UCSD-AML1 (cell line): ENCODE data around the gene ATOSB.

Source experiments
- DNase-seq: peaks from one replicate; lab custom pipeline; 2025; ENCODE audit not compliant: unreplicated experiment; lab: John Stamatoyannopoulos, UW

ATOSB gene

DNA sequence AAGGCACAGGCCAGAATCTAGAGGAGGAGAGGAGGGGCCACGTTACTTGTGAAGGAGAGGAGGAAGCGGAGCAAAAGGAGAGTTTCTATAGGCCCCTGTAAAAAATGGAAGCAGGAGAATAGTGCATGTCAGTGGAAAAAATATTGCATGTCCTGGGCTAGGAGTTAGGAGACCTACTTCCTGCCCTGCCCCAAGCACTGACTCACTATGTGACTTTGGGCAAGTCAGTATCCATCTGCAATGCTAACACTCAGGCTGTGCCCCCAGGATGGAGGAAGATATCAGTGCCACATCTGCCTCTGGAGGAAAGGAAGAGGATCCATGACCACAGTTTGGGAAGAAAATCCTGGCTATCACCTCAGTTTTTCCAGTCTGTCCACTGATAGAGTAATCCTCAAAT, 26.2 kb downstream of the ATOSB start:
- DNase-seq: no peak

DNA sequence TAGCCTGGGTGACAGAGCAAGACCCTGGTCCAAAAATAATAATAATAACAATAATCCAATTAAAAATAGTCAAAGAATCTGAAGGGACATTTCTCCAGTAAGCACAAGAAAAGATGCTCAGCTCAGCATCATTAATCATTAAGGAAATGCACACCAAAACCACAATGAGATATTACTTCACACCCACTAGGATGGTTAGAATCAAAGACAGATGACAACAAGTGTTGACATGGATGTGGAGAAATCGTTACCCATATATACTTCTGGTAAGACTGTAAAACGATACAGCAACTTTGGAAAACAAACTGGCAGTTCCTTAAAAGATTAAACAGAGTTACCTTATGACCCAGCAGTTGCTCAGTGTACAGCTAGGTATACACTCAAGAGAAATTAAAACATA, 30.6 kb downstream of the ATOSB start:
- DNase-seq: no peak

DNA sequence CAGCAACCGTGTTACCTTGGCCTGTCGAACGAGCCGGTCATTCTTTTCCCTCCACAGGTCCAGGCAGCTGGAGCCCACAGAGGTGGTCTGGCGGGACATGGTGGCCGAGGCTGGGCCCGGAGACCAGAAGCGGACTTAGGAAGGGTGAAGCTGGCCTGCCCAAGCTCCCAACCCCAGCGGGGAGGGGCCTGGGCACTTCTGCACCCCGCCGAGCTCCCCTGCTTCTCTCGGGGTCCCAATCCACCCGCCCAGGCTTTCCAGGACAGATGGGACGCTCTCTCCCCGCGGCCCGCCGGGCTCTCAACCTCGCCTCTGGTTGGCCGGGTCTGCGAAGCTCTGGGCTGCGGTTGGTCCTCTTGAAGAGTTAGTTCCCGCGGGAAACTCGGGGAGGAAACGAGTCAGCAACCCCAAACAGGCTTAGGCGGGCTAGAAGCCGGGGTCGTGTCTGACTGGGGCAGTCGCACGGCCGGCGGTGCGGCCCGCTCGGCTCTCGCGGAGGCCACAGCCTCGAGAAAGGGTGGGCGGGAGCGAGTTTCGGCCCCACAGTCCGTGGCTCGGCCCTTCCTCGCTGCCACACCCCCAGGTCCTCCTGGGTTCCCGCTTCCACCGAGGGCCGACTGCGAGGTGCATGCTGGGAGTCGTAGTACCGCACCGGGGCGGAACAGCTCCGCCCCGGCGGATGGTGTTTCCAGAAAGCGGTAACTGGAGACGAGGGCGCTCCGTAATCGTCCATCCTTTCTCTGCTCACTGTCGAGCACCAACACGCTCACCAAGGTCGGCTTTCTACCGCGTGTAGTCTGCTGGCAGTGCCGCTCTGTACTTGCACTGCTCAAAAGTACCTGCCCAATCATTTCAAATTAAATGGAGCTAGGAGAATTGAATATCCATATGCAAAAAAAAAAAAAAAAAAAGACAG, 36.0 kb downstream of the ATOSB start, which contains the start of gene FANCG:
Gene FANCG, minus strand, starts transcription at position 517 of the 916 bp plus-strand sequence. Its CDS starts 418 bp downstream, at position 99.
- DNase-seq: peak; percentile 91

DNA sequence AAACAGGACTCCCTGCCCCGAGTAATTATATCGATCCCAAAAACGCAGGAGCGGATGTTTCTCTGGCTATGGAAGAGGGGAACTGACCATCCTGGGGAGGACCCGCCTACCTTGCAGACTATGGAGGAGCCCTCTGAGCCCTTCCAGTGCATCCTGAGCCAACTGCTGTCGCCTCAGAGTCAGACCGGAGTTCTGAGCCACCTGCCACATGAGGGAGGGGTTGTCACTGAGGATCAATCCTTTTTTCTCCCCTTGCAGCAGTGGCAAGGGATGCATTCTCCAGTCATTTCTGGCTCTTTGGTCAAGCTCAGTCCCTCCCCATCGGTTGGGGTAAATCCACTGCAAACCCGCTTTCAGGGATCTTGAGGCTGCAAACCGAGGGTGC, 36.6 kb downstream of the ATOSB start:
- DNase-seq: no peak

DNA sequence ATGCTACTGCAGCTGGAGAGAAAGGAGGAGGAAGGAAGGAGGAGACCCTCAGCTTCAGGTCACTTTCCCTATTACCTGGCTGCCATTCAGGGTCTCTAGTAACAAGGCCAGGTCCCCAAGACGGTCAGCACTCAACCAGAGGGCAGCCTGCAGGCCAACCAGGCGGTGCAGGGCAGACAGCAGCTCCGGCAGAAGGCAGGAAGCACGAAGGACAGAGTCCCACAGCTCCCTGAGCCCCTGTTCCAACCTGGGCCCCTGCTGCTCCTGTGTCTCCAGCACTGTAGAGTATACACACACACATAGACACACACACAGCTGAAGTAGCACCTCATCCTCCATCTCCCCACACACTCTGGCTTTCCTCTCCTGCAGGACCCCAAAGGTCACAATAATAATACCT, 37.6 kb downstream of the ATOSB start:
- DNase-seq: no peak

DNA sequence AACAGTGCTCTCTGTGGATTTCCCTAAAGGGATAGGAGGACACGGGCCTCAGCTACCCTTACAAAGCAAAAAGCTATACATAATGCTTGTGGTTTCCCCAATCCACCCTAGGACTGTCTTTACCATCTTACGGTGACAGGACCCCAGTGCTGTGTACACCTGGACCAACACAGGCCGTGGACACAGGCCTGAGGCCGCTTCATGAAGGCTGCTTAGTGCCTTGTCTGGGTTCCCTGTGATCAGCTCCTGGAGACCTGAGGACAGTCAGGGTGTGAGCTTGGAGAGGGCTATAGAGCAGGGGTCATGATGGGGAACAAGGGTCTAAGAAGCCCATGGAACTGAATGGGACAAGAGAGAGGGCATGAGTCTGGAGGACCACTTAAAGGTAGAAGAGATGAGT, 38.8 kb downstream of the ATOSB start:
- no peak for DNase-seq

DNA sequence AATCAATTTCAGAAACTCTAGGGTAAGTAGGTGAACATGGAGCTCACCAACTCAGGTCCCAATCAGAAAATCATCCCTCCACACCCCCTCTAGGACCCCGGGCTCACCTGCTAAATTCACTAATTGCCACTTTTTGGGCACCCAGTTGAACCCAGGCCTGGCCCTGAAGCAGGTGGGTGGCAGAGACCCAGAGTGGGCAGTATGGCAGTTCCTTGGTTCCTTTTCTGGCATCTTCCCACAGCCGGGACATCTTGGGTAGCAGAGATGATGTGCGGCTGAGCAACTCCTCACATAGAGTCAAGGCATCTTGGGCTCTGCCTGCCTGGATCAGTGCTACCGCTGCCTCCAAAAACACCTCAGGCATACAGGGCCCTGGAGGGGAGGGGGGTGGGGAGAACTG, 40.3 kb downstream of the ATOSB start:
- DNase-seq: no peak

DNA sequence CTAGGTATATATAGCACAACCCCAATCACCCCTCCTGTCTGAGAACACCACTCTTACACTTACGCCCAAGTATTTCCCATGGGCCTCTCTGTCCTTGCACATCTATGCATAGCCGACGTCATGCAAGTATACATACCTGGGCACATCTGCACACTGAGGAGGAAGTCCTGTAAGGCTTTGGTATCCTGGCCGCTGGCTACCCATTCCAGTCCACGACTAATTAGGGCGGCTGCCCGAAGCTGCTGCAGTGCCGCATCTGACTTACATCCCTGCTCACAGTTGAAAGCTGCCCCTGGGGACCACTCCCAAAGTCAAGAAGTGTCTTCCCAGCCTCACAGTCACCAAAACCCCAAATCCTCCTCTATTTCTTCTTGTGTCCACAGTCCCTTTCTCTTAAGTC, 40.9 kb downstream of the ATOSB start:
- no peak for DNase-seq

DNA sequence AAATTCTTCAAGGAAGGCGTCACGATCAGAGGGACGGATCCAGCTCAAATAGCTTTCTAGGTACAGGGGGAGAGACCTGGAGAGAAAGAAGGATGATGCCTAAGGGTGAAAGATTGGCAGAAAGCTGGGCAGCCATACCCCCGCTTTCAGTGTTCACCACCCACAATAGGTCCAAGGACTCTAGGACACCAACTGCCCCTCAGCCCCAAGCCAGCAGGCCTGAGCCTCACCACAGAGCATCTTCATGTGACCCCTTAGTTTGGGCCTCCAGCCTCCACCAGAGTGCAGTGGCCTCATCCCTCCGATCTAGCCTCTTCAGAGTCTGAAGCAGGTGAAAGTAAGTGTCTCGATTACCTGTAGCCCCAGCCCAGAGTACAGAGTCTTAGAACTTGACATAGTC, 41.5 kb downstream of the ATOSB start:
- DNase-seq: no peak

DNA sequence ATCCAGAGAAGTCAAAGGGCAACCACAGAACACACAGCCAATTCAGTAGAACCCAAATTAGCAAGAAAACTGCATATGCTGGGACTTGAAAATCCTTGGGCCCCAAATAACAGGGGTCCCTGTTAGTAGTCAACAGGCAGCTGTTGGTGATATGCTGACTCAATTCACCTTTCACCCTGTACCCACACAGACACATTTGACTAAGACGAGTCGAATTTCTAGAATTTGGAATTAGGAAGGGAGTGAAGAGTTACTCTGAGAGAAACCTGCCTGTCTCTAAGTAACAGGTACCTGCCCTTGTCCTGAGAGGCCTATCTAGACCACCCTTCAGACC, 42.4 kb downstream of the ATOSB start:
- DNase-seq: no peak

DNA sequence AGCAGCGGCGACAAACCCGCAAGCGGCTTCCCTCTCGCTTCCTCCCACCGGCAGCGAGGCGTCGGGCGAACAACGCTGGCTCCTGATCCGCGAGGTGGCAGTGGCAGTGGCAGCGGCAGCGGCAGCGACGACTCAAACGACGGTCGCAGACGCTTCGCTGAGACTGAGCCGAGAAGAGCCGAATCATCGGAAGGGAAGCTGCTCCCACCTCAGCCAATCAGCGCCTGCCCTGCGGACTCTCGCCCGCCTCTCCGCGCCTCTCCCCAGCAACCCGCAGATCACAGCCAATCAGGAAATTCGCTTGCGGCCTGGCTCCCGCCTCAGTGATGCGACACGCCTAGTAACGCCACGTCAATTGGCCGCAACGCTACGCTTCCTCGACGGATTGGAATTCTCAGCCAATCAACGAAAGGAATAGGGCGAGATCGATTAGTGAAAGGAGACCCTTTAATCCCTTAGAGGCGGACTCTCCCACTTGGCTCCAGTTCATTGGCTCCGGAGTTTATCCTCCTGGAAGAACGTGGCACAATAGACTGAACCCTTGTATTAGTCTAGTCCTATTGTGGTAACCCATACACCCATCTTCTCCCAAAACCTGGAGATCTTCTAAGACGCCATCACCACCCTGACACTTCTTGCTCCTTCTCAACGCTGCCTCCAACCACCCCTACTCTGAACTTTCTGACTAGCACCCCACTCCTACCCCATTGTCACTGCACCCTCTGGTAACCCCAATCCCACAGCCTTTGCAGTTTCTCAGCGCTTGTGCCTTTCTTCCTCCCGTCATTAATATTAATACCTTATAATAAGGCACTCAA, 43.0 kb downstream of the ATOSB start, which contains the start of gene VCP:
Gene VCP, minus strand, starts transcription at position 165 of the 818 bp plus-strand sequence. CDS start 272 bp downstream, outside the sequence.
- DNase-seq: peak; percentile 98

DNA sequence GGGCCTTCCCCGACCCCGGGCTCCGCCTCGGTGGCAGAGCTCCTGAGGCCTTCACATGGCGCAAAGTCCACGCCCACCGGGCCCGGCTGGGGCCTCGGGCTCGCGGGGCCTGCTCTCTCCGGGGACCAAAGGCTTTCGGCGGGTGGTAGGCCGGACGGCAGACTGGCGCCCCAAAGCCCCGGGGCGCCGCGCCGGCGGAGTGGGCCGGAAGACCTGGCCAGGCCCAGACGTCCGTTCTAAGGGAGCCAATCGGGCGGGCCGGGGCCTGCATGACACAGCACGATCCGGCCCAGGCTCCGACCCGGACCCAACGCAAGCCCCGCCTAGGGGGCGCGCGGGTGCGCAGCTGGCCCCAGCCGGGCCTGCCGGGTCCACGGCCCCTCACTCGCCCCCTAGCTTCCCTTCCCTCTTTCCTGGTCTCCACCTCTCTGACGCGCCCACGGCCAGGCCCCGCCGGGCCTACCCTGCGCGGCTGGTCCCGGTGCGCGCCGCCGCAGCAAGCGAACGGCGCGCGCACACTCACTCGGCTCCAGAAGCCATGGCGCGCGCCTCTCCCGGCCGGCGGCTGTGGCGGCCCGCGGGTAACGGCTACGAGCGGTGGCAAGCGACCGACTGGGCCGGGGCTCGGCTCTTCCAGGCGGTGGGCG, 43.7 kb downstream of the ATOSB start:
- DNase-seq: peak; percentile 91

DNA sequence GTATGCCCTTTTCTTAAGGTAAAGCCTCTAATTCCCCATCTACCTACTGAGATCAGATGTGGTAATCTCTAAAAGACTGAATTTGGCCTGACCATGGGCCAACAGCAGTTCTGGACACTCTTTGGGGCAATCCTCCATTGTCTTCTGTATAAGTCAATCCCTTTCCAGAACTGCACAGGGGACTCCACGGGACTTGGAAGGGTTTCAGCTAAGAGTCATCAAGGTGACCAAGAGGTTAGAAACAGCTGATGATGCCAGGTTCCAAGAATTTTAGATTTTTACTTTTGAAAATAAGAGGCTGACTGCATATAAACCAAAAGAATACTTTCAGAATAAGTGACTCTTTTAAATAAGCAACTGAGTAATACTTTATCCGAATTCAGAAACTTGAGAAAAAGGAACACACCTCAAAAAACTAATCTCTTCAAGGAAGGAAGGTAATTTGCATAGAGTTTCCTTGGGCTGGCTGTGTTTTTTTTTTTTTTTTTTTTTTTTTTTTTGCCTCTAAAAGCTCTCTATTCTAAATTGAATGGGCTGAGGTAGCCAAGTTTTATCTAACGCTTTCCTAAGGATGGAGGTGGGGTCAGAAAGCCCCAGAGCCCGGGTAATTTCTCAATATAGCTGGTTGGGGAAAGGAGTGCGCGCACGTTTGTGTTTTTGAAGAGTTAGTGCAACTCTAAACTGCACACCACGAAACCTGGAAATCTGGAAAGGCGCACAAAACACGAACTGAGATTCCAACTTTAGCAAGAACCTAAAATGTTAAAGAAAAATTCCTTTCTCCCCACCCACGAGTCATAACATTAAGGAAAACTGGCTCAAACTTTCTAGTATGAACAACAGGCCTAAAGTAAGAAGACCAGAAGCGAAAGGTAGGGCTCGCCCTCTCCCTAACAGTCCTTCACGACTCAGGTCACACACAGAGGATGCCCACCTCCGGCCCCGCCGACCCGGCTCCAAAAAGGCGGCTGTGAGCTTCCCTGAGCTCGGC, 44.5 kb downstream of the ATOSB start:
- no peak for DNase-seq

DNA sequence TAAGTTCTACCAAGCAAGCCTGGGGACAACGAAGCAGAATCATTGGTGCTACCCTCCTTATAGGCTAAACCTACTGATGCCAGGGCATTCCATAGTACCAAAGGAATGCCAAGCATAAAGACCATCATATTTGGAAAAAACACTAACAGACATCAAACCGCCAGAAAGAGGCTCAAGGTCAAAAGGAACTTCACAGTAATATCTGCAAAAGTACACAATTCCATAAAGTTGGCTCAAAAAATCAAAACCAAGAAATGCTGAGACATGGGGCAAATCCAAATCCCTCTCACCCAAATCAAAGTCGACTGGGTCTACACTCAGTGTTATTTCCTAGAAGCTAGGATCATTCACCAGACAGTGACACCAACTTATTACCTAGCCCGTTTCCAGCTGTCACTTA, 46.6 kb downstream of the ATOSB start:
- no peak for DNase-seq

DNA sequence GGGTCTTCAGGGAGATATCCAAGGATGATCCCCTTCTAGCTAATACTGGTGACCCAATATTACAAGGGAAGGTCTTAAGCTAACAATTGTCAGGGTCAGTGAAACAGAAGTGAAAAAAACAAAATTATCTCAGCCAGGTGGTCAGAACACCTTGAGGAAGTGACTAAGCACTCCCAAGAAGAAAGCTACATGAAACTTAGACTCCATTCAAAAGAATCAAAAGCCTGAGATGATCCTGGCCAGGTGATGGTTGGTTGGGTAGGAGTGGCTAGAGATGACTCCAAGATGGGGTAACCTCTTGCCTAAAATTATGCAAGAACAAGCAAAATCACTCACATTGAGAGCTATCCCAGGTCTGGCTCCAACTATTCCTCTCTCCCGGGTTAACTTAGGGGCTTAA, 48.6 kb downstream of the ATOSB start:
- DNase-seq: no peak

DNA sequence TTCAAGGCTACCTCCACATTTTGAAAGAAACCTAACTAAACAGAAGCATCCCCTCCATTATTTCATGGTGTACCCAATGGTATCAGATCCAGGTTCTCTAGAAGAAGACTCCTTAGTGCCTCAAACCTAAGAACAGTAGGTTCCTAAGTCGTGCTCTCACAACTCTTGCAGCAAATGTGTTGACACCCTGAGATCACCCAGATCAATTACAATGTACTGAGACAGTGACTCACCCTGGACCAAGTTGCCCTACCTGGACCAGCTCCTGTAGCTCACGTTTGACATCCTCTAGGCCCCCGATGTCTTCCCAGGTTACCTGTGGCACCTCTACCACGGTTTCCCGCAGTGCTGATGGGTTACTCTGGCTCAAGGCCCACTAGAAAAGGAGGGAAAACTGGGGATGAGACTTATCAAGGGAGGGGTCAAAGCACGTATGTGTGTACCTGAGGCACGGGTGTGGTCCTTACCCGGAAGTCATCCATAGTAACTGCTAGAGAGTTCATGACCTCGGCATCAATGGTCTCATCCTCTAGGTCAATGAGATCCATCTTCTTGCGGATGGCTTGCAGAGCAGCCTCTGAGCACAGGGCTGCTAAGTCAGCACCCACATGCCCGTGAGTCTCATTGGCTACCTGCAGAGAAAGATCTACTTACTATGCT, 55.0 kb downstream of the ATOSB start:
- DNase-seq: no peak

DNA sequence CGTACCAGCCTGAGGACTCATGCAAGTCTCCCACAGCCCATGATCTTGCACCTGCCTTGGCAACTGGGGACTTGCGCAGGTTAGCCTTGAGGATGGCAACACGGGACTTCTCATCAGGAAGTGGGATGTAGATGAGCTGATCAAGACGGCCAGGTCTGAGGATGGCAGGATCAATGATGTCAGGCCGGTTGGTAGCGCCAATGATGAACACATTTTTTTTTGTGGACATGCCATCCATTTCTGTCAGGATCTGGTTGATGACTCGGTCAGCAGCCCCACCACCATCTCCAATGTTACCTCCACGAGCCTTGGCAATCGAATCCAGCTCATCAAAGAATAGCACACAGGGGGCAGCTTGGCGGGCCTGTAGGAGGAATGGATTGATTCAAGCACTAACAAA, 56.2 kb downstream of the ATOSB start:
- DNase-seq: no peak

DNA sequence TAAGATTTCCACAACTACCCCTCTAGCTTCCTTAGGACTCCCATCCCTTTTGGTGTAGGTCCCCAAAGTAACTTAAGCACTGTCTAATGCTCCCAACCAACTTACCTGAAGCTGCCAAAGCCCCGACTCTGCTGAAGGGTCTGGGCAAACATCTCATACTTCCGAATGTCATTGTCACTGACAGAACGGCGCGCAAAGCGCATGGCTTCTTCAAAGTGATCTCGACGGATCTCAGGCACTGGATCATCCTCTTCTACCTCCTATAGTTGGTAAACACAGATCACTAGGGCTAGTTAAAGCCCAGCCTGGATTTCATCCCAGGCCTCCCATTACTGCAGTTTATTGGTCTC, 58.4 kb downstream of the ATOSB start:
- DNase-seq: no peak

DNA sequence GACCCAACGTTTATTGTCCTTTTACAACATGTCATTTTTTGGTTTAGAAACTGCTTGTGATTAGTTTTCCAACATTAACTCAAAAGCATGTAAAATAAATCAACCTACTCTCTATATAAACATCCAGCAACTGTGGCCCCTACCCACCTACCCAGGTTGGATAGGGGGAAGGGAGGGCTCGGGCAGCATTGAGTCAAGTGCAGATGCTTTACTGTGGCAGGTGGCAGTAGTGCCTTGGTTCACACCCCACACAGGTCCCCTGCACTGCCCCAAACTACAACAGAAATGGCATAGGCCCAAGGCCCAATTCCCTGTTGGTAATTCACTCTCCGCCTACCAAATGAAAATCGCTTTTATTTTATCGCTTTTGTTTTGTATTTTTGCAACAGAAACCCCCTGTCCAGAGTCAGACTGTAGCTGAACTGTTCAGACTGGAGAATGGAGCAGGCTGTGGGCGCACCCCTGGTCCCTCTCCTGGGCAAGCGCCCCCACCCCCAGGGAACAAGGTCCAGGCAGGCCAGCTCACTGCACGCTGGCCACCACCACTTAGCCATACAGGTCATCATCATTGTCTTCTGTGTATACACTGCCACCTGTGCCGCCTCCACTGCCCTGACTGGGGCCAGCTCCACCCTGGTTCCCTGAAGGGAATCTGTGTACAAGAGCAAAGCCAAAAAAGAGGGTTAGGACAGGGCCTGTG, 58.9 kb downstream of the ATOSB start:
- no peak for DNase-seq
